ENCODE measurements around the gene UFD1. TPM values are rescaled to one million over a fixed set of nuclear protein-coding genes. Genes with fewer than 3 reads are reported as not detected.

Gene UFD1
- total RNA-seq, 4 donors from 2014 or later = 22.7 to 56.2 (median 38.2) TPM

DNA sequence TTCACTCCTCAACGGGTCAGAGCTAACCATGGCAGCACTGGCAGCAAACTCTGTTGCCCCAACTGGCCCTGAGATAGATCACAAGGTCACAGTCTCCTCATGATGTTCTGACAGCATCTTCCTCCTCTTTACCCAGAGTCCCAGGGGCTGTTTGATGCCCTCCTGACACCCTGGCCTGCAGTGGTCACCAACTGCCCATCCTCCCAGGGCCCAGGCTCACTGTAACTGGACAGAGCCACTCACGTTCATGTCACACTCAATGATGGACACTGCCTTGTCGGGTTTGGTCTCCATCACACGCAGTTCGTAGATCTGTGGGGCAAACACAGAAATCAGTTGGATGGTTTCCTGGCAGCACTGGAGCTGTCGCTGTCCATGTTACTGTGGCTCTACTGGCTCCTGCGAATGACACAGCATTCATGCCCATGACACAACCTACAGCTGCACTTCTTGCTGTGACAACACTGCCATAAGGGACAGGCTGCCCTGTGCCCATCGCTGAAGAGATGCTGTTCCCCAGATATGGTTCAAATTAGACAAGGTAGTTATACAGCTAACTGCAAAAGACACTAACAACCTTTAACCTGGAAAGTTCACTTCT is 21.1 kb downstream of the UFD1 start:
- Histone ChIP-seq H3K27ac (no peak overlapping the region), H3K4me3 (no peak overlapping the region), H3K36me3 (peaks cover 0 to 97% of the 10 kb centered on the region in 2 donors), H3K27me3 (no peaks in the 10 kb centered on the region), H3K4me1 (no peaks in the 10 kb centered on the region), H3K9me3 (no peaks in the 10 kb centered on the region)
- 100% methylated on average over 2 to 3 of the region's 8 CpGs for WGBS, 2 donors (ENCODE audit: low coverage in 1 of 2)
- no peak for TF ChIP-seq EP300 (IDR thresholded peaks at IDR 0.05)
- ATAC-seq = no peak

DNA sequence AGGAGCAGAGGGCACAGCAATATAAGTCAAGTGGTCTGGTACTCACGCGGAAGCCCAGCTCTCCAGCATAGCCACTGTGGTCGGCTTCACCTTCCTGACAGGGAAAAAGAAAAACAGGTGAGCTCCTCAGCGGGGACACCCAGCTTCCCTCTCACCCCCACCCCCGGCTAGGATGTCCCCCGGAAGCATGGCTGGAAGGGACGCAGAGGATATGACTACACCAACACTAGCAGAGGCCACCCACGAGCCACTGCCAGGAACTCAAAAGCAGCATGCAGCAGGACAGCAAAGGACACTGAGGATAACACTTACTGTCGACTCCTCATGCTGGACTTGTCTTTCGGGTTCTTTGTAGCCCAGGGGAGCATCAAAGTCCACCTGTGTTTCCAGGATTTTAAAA is 22.5 kb downstream of the UFD1 start:
- ATAC-seq = no peak
- Histone ChIP-seq H3K27ac (no peak overlapping the region), H3K4me3 (no peak overlapping the region), H3K9me3 (no peaks in the 10 kb centered on the region), H3K4me1 (no peaks in the 10 kb centered on the region), H3K27me3 (no peaks in the 10 kb centered on the region), H3K36me3 (peaks cover 0 to 99% of the 10 kb centered on the region in 2 donors)
- WGBS, 2 donors (ENCODE audit: low coverage in 1 of 2) = 97% methylated on average over 8 of the region's 10 CpGs; no CpG with 5 or more reads in 1 of the 2 donors
- TF ChIP-seq POLR2AphosphoS5 (IDR thresholded peaks at IDR 0.05) (no peak), EP300 (IDR thresholded peaks at IDR 0.05) (no peak), CTCF (IDR thresholded peaks at IDR 0.05) (no peak), POLR2A (IDR thresholded peaks at IDR 0.05) (no peak)

DNA sequence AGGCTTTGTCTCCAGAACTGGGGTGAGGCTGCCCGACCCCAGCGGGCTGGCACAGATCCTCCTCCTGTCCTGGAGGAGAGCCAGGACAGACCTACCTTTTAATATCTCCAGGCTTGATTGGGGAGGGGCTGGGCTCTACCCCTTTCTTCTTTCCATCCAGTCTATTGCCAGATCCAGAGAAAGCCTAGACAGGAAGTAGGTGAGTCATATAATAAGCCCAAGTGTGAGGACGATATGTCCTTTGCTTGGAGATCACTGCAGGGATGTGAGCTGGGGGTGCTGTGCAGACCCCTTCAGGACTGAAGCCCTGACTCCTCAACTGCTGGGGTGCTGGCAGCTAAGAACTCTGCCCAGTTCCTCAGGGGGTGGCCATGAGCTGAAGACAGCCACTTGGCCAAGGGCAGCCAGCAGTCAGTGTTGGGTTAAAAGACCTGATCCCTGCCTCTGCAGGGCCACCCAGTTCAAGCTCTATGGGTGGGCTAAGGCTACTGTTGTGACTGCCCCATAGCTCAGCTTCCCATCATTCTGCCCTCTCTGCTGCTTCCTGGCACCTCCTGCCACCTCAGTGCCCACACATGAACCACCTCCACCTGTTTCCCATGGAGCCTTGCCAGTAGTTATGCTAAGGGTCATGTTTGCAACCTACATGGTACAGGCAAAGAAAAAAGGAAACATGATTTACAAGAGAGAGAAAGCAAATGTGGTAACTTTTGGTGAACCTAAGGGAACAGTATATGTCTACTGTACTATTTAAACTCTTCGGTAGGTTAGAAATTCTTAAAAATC is 23.2 kb downstream of the UFD1 start:
- no peak overlapping the region for H3K4me3 ChIP-seq
- 56 to 81% methylated on average over 3 to 4 of the region's 4 CpGs for WGBS, 2 donors (ENCODE audit: low coverage in 1 of 2)
- no peaks in the 10 kb centered on the region for H3K9me3 ChIP-seq
- no peak overlapping the region for H3K27ac ChIP-seq
- ATAC-seq = no peak
- TF ChIP-seq POLR2AphosphoS5 (IDR thresholded peaks at IDR 0.05) (no peak), EP300 (IDR thresholded peaks at IDR 0.05) (no peak), POLR2A (IDR thresholded peaks at IDR 0.05) (no peak), CTCF (IDR thresholded peaks at IDR 0.05) (no peak)
- no peaks in the 10 kb centered on the region for H3K4me1 ChIP-seq
- no peaks in the 10 kb centered on the region for H3K27me3 ChIP-seq
- peaks cover 0 to 99% of the 10 kb centered on the region in 2 donors for H3K36me3 ChIP-seq

DNA sequence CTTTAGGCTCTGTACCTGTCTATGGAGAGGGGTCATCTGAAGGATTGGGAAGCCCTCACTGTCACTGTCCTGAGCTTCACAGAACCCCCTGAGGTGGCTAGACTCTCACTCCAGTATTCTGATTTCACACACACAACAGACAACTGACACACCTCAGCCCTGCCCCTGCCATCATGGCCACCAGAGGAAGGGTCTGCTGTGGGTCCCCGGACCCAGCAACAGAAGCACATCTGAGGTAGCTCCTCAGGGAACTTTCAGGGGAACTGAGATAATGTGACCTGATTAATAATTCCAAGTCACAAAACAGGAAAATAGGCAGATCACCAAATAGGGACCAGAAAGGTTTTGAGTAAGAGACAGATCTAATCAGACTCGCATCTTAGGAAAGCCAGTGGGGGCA is 24.0 kb downstream of the UFD1 start:
- H3K36me3 ChIP-seq = peaks cover 0 to 100% of the 10 kb centered on the region in 2 donors
- H3K4me3 ChIP-seq = no peak overlapping the region

DNA sequence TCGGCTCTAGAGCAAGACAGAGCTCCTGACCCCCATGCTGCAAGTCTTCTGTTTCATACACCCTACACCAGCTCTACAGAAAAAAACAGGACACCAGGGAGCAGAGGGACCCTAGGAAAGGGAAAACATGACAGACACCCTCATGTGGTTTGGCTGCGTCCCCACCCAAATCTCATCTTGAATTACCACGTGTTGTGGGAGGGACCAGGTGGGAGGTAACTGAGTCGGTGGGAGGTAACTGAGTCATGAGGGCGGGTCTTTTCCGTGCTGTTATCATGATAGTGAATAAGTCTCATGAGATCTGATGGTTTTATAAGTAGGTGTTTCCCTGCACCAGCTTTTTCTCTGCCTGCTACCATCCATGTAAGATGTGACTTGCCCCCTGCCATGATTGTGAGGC is 24.8 kb downstream of the UFD1 start:
- no peak for ATAC-seq
- no peak overlapping the region for H3K27ac ChIP-seq
- H3K9me3 ChIP-seq = no peaks in the 10 kb centered on the region
- H3K4me1 ChIP-seq = peaks cover 0 to 1% (median 0%) of the 10 kb centered on the region in 3 donors
- TF ChIP-seq CTCF (IDR thresholded peaks at IDR 0.05) = no peak
- TF ChIP-seq EP300 (IDR thresholded peaks at IDR 0.05) = no peak
- no peak overlapping the region for H3K4me3 ChIP-seq
- 54 to 72% methylated on average over 3 to 6 of the region's 6 CpGs for WGBS, 2 donors (ENCODE audit: low coverage in 1 of 2)
- no peaks in the 10 kb centered on the region for H3K27me3 ChIP-seq
- peaks cover 0 to 94% of the 10 kb centered on the region in 2 donors for H3K36me3 ChIP-seq

More for the DNA sequence above, 24.0 kb downstream of the UFD1 start:
- no peaks in the 10 kb centered on the region for H3K4me1 ChIP-seq
- no peak for ATAC-seq
- H3K9me3 ChIP-seq = no peaks in the 10 kb centered on the region
- no CpG with 5 or more reads among the region's 2 CpGs for WGBS, 2 donors (ENCODE audit: low coverage in 1 of 2)
- TF ChIP-seq POLR2A (IDR thresholded peaks at IDR 0.05) = no peak
- TF ChIP-seq CTCF (IDR thresholded peaks at IDR 0.05) = no peak
- no peak for TF ChIP-seq POLR2AphosphoS5 (IDR thresholded peaks at IDR 0.05)
- TF ChIP-seq EP300 (IDR thresholded peaks at IDR 0.05) = no peak
- H3K27ac ChIP-seq = no peak overlapping the region
- H3K27me3 ChIP-seq = no peaks in the 10 kb centered on the region
